MCF 10A (cell line): ENCODE results near the gene KCNC1. TPM values are rescaled to one million over a fixed set of nuclear protein-coding genes. Genes with fewer than 3 reads are reported as not detected.
A peak's percentile ranks its signal among the peaks of the same experiment; 100 is the strongest.

Experiments used
- BruUV-seq: library from RNA; stranded (reverse); fragments of 400-500 nt; replicated peaks from 2 replicates; lab custom pipeline; 2021; lab: Mats Ljungman, UMichigan
- CTCF ChIA-PET: fragments of 300-600 bp; sonication (Branson Sonifier 250); formaldehyde crosslinking; extraction: SDS; loops from one replicate; lab custom pipeline; 2021; ENCODE audit warnings: antibody characterized with exemption, inconsistent platforms; lab: Yijun Ruan, JAX
- POLR2A ChIA-PET: fragments of 300-600, 350-650 bp; sonication (Branson Sonifier 250); formaldehyde crosslinking; extraction: SDS; loops from one replicate; lab custom pipeline; 2020; ENCODE audit warnings: antibody characterized with exemption, inconsistent platforms; lab: Yijun Ruan, JAX
- DNase-seq: peaks from one replicate; pipeline ENCODE4 v3.0.0-alpha.2; 2018; ENCODE audit not compliant: unreplicated experiment
- H3K27ac Mint-ChIP-seq: one replicate; pipeline ENCODE4 v1.8.0; 2022; ENCODE audit warnings: mild to moderate bottlenecking, low read depth, mixed read lengths; ENCODE audit not compliant: unreplicated experiment
- H3K27me3 Mint-ChIP-seq: one replicate; pipeline ENCODE4 v1.8.0; 2022; ENCODE audit warnings: mixed read lengths; ENCODE audit not compliant: insufficient read depth, unreplicated experiment
- H3K36me3 Mint-ChIP-seq: one replicate; pipeline ENCODE4 v1.8.0; 2022; ENCODE audit warnings: mild to moderate bottlenecking, moderate library complexity, mixed read lengths; ENCODE audit not compliant: insufficient read depth, unreplicated experiment
- H3K4me1 Mint-ChIP-seq: one replicate; pipeline ENCODE4 v1.8.0; 2022; ENCODE audit warnings: mixed read lengths; ENCODE audit not compliant: insufficient read depth, unreplicated experiment
- H3K4me3 Mint-ChIP-seq: one replicate; pipeline ENCODE4 v1.8.0; 2022; ENCODE audit warnings: mild to moderate bottlenecking, moderate library complexity, mixed read lengths; ENCODE audit not compliant: unreplicated experiment
- H3K9me3 Mint-ChIP-seq: one replicate; pipeline ENCODE4 v1.8.0; 2022; ENCODE audit warnings: mixed read lengths; ENCODE audit not compliant: unreplicated experiment
- CTCF ChIP-seq: fragments of 200-600 bp; IDR thresholded peaks from one replicate; pipeline ENCODE4 v1.8.0; 2022; ENCODE audit warnings: antibody characterized with exemption, mild to moderate bottlenecking; ENCODE audit not compliant: unreplicated experiment
- intact Hi-C: fragments of 100-400 bp; cut with micrococcal nuclease; formaldehyde crosslinking; loops from 2 replicates; pipeline ENCODE4 v1.14.1; 2022
- total RNA-seq: library from RNA; stranded (reverse); gene quantifications from 2 replicates; pipeline ENCODE4 v1.2.3, GENCODE V29; 2022

Gene KCNC1
- total RNA-seq, 1 experiment from 2014 or later: not detected

GRCh38 chr11:17760102-17761029 lies 25.8 kb downstream of the KCNC1 start:
- POLR2A ChIA-PET: no interaction called here

DNA sequence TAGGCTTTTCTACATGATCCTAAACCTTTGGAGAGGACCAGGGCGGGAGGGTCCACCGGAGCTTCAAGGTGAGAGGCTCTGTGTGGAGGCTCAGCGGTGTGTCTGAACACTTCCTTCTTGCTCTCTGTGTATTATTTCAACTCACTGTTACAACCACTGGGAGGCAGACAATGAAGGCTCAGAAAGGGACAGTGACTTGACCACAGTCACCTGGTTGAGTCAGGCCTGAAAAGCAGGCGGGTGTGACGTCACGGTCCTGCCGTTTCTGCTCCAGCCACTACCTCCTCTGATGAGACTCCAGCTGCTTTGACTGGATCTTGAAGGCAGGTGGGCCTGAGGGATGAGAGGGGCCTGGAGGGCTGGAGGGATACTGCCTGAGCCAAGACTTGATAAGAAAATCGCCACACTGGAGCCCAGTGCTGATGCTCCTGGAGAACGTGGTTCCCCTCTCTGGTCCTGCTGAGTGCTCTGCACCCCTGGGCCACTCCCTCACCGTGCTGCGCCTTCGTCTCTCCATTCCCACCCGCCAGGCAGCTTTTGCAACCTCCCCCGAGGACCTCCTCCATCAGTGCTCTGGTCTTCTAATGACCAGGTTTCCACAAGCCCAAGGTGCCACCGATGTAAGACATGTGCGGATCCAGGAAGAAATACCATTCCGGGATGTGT lies 27.9 kb downstream of the KCNC1 start:
- TF ChIP-seq CTCF: no peak
- H3K4me3 Mint-ChIP-seq: no peak overlapping the region
- no peak overlapping the region for H3K27ac Mint-ChIP-seq
- H3K9me3 Mint-ChIP-seq: no peaks in the 10 kb centered on the region
- ChIA-PET POLR2A (no interaction called here), CTCF (interaction anchor here (0.6 to 3.2 kb wide), 6 partner anchors 13 to 217 kb away, joined by 3 to 28 read pairs (median 4); no protein-coding TSS in a partner anchor)
- H3K27me3 Mint-ChIP-seq: peaks cover 19% of the 10 kb centered on the region
- intact Hi-C loops: loop anchor here (10.0 kb wide), 1 partner anchor 62 kb away; no protein-coding TSS in a partner anchor
- no peaks in the 10 kb centered on the region for H3K4me1 Mint-ChIP-seq
- no TSS peak for BruUV-seq
- DNase-seq: peak; percentile 37
- H3K36me3 Mint-ChIP-seq: no peaks in the 10 kb centered on the region

More at GRCh38 chr11:17760102-17761029, 25.8 kb downstream of the KCNC1 start:
- H3K36me3 Mint-ChIP-seq: no peaks in the 10 kb centered on the region
- H3K27me3 Mint-ChIP-seq: peaks cover 40% of the 10 kb centered on the region
- H3K4me1 Mint-ChIP-seq: no peaks in the 10 kb centered on the region
- H3K9me3 Mint-ChIP-seq: no peaks in the 10 kb centered on the region
- CTCF ChIA-PET: interaction anchor here (0.5 to 3.2 kb wide), 14 partner anchors 10 to 226 kb away, joined by 3 to 28 read pairs (median 3); no protein-coding TSS in a partner anchor
- intact Hi-C loops: loop anchor here (1.0 to 10.0 kb wide), 4 partner anchors 64 to 218 kb away; no protein-coding TSS in a partner anchor
- no TSS peak for BruUV-seq
- peak; percentile 62 for DNase-seq
- TF ChIP-seq CTCF: peak; percentile 41
- H3K27ac Mint-ChIP-seq: no peak overlapping the region
- H3K4me3 Mint-ChIP-seq: no peak overlapping the region

- no peak overlapping the region for H3K27ac Mint-ChIP-seq
- no peaks in the 10 kb centered on the region for H3K4me1 Mint-ChIP-seq
- H3K9me3 Mint-ChIP-seq: no peaks in the 10 kb centered on the region
- H3K27me3 Mint-ChIP-seq: peaks cover 11% of the 10 kb centered on the region
- H3K36me3 Mint-ChIP-seq: no peaks in the 10 kb centered on the region
- POLR2A ChIA-PET: no interaction called here
- CTCF ChIA-PET: interaction anchor here (1.1 kb wide), 1 partner anchor 197 kb away, joined by 3 read pairs; no protein-coding TSS in a partner anchor
- no peak for DNase-seq
- no peak overlapping the region for H3K4me3 Mint-ChIP-seq
- BruUV-seq: no TSS peak
- intact Hi-C loops: loop anchor here (10.0 kb wide), 1 partner anchor 62 kb away; no protein-coding TSS in a partner anchor
- no peak for TF ChIP-seq CTCF
Measured at GRCh38 chr11:17763244-17763643, 28.7 kb downstream of the KCNC1 start.

DNA sequence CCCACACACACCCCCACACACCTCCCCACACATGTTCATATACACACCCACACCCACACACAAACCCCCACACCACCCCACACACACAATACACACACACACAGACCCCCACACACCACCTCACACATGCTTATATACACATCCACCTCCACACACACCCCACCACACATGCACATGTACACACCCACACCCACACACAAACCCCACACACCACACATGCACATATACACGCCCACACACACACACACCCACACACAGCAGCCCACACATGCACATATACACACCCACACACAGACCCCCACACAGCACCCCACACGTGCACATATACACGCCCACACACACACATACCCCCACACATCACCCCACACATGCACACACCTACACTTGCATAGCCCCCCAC lies 29.1 kb downstream of the KCNC1 start:
- ChIA-PET POLR2A (no interaction called here), CTCF (no interaction called here)
- H3K36me3 Mint-ChIP-seq: no peaks in the 10 kb centered on the region
- peaks cover 7% of the 10 kb centered on the region for H3K27me3 Mint-ChIP-seq
- H3K27ac Mint-ChIP-seq: no peak overlapping the region
- BruUV-seq: no TSS peak
- H3K4me3 Mint-ChIP-seq: no peak overlapping the region
- intact Hi-C loops: loop anchor here (10.0 kb wide), 1 partner anchor 61 kb away; no protein-coding TSS in a partner anchor
- H3K9me3 Mint-ChIP-seq: no peaks in the 10 kb centered on the region
- TF ChIP-seq CTCF: no peak
- no peak for DNase-seq
- H3K4me1 Mint-ChIP-seq: no peaks in the 10 kb centered on the region
